A172 (cell line): ENCODE results near the gene DACH2. TPM values are rescaled to one million over a fixed set of nuclear protein-coding genes. Genes with fewer than 3 reads are reported as not detected.

Source experiments
- DNase-seq: peaks from one replicate; pipeline ENCODE4 v3.0.0-alpha.2; 2015; ENCODE audit warnings: low spot score
- total RNA-seq: library from RNA; depleted of rRNA; stranded (reverse); fragments of >200 nt; shearing (Covaris generic); gene quantifications from 2 replicates; pipeline ENCODE4 v1.2.3, GENCODE V29; 2014

The DACH2 gene
- total RNA-seq, 1 experiment from 2014 or later = not detected

DNA sequence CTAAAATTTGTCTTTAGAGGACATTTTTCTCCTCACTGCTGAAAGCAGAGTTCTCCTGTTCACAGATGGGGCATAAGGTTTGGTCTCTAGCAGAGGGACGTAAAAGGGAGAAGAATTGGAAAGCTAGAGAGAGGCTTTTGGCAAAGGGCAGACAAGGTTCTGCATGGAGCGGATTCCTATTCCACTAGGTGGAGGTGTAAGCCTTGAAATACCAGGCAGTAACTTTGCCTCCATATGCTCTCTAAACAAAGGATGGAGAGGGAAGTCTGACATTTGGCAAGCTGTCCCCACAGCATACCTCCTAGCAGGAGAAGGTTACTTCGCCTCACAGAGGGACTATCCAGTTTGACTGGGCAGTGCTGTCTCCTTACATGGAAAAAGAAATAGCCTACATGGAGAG, 174.7 kb downstream of the DACH2 start:
- no peak for DNase-seq

DNA sequence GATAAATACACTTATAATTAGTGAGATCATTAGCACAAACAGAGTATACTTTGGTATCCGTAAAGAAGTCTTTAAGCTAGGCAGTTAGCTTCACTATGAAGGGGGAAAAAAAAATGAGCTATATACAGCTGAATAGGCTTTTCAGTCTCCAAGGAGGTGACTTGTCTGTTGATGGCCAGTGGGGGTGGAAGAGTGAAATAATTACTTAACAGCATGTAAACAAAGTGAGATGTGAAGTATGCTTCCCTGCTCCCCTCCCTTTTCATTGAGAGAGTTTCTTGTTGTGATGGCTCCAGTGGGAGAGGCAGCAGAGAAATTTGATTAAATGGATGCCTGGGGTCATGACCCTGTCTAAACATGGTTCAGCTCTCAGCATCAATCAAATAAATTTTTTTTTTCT, 180.9 kb downstream of the DACH2 start:
- DNase-seq = no peak

DNA sequence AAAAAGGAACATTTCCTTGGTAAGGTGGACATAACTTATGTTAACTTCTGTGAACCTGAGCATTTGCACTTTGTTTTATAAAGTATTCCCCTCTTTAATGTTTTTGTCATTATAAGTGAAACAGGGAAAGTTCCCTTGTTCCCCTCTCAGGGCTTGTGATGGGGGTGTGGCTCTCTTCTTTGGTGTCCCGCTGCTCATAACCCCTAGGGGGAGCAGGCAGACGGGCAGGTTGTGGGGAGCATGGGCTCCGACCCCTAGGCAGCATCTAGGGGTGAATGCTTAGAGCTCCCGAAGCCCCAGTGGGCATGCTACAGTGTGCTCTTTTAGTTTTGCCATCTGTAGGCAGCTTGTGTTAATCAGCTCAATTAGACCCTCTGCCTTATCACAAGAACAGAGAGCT, 200.4 kb downstream of the DACH2 start:
- DNase-seq = no peak

DNA sequence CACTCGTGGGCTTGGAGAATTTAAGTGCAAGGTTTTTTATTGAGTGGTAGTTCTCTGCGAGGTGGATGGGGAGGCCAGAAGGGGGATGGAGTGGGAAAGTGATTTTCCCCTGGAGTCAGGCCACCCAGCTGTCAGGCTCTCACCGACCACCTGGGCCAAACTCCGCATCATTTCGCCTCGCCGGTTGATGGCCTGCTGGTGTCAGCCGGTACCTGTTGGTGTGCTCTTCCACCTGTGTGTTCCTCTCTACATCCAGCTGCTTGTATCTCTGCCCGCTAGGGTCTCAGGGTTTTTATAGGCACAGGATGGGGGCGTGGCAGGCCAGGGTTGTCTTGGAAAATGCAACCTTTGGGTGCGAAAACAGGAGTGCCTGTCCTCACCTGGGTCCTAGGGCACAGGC, 200.9 kb downstream of the DACH2 start:
- DNase-seq = no peak

DNA sequence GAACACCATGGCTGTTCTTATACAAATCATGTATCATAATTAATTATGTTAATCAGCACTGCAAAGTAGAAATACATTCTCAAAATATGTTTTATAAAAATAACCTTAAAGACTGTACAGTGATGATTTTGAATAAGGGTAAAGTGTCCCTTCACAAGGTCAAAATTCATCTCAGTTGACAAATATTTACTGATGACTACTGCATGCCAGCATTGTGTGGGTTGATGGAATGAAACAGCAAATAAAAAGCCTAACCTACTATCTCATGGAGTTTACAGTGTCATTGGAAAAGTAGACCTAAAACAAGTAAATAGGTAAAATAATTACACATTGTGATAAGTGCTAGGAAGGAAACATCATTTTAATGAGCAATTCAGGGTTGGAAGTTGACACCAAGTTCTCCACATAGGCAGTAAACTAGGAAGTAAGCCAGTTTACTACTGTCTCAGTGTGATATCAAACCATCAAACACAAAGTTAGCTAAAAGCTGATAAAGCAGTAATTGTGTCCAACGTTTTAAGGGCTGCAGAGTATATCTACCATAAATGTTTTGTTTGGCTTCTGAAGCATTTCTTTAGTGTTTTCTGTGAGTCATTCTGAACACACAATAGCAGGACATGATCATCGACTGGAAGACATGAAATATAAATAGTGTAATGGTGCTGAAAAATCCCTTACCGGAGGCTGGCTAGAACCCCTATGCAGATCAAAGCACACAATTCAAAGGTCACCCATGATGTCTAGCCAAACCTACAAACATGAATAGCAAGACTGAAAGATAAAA, 221.8 kb downstream of the DACH2 start:
- no peak for DNase-seq

DNA sequence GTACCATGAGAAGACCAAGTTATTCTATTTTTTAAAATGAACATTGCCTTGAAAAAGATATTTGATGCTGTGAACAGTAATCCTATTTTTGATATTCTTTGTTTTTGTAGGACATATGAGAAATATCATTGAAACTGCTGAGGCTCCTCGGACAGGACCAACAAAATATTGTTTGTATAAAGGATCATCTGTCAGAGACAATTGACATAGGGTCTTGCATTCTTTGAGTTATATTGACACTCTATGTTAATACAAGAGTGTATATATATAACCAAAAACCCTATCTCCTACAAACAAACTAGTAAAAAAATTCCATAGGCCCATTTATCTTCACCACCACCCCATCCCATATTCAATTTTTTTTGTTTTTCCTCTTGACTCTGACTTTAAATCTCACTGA, 222.7 kb downstream of the DACH2 start:
- no peak for DNase-seq

DNA sequence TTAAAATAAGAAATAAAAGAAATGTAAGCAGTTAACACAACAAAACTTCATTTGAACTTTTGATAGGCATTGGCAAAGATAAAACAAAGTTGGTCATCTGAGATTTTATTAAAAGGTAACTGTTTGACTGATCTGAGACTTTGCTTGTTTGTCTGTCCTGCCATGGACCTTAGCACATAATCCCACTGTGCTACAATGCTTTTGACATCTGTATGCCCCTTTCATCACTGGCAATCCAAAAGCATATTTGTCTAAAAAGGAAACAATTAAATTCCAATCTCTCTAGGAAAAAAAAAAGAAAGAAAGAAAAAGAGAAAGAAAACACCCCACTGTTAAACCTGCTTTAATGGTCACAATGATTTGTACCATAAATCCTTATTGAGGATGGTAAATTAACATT, 231.0 kb downstream of the DACH2 start:
- no peak for DNase-seq

DNA sequence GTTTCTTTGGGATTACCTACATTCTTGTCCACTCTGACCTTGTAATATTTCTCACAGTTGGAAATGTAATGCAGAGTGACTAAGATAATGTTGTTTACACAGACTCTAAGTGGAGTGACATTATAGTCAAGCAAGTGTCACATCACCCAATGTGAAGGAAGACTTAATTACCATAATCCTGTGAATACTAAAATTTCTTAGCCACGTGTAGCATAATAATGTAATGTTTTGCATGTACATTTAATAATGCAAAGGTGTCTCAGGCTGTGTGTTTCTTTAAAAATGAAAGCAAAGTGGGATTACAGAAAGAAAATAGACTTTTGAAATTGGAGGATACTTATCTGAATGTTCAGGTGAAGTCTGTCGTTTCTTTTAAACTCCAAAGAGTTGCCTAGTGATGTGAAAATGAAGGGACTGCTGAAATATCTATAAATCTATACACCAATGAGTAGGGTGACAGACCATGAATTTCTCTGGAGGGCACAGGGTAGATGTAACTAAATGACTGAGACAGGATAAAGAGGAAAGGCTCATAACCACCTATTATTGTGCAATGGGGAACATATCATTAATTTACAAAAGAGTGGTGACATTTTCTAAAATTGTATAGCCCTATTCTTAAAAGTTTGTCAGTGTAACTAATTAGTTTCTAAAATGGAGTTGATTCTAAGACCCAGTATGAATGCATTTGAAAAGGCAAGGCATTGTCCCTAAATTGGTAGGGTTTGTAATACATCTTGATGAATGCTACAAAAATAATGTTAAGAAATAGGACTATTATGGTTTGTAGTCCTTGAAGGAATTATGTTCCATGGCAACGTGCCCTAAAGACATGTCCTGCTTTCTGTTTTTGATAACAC, 235.7 kb downstream of the DACH2 start:
- DNase-seq = no peak

DNA sequence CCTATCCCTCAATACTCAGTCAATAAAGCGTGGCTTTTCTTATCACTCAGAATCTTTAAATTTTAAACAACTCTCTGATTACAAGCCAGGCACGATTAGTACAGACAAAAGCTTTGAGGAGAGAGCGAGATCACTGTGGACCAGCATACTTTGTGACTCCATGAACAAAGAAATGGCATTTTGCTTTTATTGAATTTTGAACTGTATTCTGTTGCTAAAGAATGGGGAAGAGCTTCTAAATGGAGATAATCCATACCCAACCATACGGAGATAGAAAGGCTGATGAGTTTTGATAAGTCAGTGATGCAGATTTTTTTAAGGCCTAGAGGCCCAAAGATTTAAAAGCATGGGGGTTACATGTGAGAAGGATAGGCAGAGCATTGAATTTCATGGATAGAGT, 259.1 kb downstream of the DACH2 start:
- DNase-seq = no peak

DNA sequence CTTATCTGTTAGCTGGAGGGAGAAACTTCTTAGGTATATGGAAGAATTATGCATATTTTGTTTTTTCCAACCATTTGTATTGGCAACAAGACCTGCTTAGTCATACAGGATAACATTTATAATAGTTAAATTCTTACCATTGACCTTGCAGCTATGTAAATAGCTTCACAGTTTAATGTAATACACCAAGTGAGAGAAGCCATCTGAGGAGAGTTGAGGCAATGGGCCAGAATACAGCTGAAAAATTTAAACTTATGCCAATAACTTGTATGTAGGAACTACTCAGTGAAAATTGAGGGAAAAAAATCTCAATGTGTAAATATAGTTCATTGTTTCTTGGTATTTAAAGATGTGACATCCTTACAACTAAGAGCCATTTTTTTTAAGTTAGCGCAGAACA, 273.5 kb downstream of the DACH2 start:
- DNase-seq = no peak

DNA sequence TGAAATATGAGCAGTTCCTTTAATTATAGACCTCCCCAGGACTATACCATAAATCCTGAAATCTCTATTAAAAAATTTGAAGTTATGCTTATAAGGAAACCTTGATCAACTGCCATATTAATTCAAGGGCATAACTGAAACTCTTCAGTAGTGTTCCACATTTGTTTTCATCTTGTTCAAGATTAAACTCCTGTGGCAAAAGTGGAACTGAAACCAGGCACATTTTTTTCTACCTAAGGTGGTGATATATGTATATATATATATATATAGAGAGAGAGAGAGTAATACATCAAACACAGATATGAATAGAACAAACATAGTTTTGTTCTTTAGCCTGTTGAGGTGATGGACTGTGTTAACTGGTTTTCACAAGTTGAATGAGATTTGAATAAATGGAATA, 287.9 kb downstream of the DACH2 start:
- no peak for DNase-seq

DNA sequence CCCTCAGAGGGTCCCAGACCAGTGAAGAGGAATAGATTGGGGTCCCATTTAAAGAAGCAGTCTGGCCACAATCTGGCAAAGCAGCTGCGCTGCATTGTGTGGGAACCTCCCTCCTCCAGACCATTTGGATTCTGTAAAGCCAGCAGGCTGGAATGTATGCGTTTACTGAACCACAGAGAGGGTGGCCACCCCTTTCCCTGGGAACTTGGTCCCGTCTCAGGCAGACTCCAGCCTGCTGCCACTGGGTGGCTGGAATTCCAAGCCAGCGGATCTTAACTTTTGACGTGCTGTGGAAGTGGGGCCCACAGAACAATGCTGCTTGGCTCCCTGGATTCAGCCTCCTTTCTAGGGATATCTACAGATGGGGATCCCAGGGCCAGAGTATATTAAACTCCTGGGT, 307.2 kb downstream of the DACH2 start:
- DNase-seq = no peak

DNA sequence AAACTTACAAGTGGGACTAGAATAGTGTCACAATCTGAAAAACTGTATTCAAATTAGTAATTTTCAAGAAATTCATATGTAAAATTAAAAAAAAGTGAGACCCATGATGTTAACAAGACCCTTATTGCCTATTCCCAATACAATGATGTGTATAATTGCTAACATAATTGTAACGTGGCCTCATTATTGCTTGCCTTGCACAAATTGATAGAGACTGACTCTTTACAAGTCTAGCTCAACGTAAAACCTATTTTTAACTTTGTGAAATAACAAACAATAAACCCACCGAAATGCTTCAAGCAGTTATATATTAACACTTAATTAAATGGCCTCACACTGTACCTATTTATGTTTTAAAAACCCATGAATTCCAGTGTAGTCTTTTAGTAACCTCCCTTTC, 312.5 kb downstream of the DACH2 start:
- DNase-seq = no peak

DNA sequence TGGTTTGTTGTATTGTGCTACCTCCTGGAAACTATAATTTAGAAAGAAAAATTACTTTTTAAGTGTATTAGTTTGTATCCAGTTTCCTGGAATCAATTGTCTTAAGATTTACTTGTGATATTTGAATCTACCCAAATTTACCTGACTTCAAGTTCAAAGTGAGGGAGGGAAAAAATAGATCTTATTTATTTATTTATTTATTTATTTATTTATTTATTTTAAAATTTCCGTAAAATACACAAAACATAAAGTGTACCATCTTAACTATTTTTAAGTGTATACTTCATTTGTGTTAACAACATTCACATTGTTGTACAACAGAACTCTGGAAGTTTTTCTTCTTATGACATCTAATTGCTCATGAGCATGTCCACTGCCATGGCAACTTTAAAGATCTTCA, 356.0 kb downstream of the DACH2 start:
- DNase-seq = no peak

DNA sequence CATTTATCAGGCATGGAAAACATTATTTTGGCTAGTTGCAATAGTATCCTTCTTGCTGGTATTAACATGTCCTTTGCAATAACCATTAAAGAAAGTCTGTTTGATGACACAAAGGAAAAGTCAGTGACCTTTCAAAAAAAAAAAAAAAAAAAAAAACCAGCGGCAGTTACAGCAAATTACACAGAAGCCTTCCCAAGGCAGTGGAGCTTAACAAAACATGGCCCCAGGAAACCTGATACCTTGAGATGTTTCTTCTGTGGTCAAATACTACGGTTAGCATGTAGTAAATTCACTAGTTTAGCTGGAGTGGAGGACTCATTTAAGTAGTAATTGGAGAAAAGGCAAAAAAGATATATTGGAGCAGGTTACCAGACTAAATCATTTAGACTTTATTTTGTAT, 359.1 kb downstream of the DACH2 start:
- no peak for DNase-seq

DNA sequence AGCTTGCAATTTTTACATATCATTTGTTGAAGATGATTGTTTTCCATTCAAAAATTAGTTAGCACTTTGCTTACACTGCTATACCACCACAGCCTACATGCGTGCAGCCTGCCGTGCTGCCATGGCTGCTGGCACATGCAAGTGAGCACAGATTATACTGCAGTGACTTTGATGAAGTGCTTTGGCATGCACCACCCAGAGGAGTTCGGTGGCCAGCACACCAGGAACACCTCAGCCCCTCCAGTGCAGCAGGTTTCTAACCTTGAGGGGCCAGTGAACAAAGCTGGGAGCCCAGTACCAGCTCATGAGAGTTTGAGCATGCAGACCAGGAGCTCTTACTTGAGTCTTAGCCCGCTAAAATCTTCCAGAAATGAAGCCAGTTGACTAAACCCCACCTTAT, 431.5 kb downstream of the DACH2 start:
- no peak for DNase-seq

DNA sequence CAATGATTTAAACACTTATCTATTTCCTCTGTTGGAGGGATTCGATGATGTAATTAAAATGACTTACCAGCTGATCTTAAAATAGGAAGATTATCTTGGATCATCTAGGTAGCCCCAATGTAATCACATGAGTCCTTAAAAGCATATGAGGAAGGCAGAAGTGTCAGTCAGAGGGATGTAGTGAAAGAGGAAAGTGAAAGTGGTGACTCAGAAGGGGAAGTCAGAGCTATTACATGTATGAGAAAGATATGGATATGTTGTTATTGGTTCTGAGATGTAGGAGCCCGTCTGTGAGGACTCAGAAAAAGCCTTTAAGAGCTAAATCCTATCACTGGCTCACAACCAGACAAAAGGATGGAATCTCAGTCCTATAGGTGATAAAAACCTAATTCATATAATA, 456.4 kb downstream of the DACH2 start:
- no peak for DNase-seq

DNA sequence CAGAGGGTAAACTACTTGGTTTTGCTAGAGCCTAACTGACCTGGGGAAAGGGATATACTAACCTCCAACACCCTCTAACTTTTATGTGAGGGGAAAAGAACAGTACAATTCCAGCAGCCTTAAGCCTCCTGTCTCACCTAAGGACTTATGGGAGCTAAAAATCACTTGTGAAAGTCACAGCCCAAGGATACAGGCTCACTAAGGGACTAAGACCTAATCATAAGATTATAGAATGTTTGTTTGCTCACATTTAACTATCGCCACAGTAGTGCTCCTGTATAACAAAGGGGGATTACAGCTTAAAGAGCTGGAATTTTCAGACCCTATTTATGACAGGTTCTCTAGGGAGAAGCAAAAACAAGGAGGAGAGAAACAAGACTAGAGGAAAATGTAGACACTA, 548.7 kb downstream of the DACH2 start:
- DNase-seq = no peak

DNA sequence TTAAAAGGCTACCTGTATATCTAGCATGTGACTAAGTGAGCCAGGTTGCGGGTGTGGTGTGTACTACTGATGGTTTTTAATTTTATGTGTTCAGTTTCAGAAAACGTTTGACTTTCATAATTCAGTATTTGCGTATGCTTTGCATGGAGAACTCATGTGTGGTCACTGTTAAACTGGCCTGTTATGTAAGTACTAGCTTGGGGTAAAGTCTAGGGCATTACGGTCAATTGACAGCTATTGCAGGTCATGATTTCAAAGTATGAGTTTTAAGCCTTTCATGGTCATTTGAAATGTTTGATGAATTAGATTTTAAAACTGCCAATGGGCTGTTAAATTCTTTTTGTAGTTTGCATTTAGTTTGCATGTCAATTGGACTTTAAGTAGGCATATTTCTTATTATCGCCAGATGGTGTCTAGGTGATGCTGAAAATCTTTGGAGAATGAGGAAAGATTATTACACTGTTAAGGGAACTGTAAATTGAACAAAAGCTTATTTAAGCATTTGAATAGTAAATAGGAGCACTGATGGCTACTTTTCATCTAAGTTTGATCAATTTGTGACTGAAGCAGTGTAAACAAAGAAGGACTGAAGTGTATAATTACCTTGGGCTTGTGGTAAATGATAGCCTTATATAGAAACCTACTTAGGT, 563.4 kb downstream of the DACH2 start:
- DNase-seq = no peak

DNA sequence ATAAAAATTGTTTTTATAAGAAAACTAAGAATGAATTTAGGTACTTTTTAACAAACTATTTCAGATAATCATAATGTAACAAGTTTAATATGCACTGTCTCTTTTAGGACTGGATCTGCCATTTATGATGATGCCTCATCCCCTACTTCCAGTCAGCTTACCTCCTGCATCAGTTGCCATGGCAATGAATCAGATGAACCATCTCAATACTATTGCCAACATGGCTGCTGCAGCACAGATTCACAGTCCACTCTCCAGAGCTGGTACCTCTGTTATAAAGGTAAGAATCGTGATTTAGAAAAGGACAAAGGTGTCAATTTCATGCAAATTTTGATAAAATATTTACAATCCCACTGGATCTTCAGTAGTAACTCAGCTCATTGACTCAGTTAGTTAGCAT, 566.2 kb downstream of the DACH2 start:
- DNase-seq = no peak

DNA sequence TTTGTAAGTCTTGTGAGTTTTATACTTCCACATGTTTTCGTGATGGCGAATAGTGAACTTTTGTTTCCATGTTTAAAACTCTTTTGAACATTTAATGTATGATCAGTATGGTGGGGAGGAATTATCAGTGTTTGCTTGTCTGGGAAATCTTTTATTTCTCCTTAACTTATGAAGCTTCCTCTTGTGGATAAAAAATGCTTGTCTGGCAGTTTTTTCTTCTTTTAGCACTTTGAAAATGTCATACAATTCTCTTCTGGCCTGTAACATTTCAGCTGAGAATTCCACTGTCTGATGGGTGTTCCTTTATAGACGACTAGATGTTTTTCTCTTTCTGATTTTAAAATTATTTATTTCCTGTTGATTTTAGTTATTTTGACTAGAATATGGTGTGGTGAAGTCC, 576.0 kb downstream of the DACH2 start:
- DNase-seq = no peak

DNA sequence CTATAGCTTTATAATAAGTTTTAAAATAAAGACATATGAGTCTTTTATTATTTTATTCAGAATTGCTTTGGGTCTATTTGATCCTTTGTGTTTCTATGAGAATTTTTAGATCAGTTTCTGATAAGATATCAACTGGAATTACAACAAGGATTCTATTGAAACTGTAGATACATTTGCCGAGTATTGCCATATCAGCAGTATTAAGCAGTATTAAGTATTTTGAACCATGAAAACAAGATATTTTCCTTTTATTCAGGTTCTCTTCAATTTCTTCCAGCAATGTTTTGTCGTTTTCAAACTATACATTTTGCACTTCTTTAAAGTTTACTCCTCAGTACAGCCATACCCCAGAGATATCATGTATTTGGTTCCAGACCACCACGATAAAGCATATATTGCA, 598.8 kb downstream of the DACH2 start:
- DNase-seq = no peak

DNA sequence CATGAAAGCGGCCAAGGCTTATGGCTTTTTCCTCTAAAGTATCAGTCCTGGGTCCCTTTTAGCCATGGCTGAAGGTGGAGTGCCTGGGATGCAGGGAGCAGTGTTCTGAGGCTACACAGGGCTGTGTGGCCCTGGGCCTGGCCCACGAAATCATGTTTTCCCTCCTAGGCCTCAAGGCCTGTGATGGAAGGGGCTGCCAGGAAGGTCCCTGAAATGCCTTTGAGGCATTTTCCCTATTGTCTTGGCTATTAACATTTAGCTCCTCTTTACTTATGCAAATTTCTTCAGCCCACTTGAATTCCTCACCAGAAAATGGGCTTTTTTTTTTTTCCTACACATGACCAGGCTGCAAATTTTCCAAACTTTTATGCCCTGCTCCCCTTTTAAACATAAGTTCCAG, 657.0 kb downstream of the DACH2 start:
- DNase-seq = no peak
